CD4-positive, alpha-beta memory T cell (primary cell): Measurements from ENCODE around the gene LRTM1. TPM values are rescaled to one million over a fixed set of nuclear protein-coding genes. Genes with fewer than 3 reads are reported as not detected.

ENCODE experiments used
- CTCF ChIA-PET: fragments of 350-600 bp; sonication (Branson Sonifier 250); formaldehyde crosslinking; loops from one replicate; lab custom pipeline; 2021; ENCODE audit warnings: inconsistent platforms; ENCODE audit not compliant: partially characterized antibody; lab: Charles Lee
- POLR2A ChIA-PET: fragments of 350-600 bp; sonication (Branson Sonifier 250); formaldehyde crosslinking; loops from one replicate; lab custom pipeline; 2021; ENCODE audit not compliant: partially characterized antibody; lab: Charles Lee
- DNase-seq, 5 donors: peaks; one replicate each; pipeline versions ENCODE4 v3.0.0 to v3.0.0-alpha.2; 2020 to 2022; ENCODE audit warnings: mixed read lengths in 1 of 5
- H3K27ac ChIP-seq: one replicate; pipeline ENCODE4 v1.7.0; 2013; ENCODE audit warnings: low read depth, low read length
- H3K27me3 ChIP-seq: 2 replicates; pipeline ENCODE4 v1.7.0; 2013; ENCODE audit warnings: mild to moderate bottlenecking, low read length, moderate library complexity; ENCODE audit not compliant: insufficient read depth
- H3K36me3 ChIP-seq: 2 replicates; pipeline ENCODE4 v1.7.0; 2013; ENCODE audit warnings: mild to moderate bottlenecking, low read length, moderate library complexity; ENCODE audit not compliant: insufficient read depth
- H3K4me1 ChIP-seq: 2 replicates; pipeline ENCODE4 v1.7.0; 2013; ENCODE audit warnings: mild to moderate bottlenecking, low read length, moderate library complexity; ENCODE audit not compliant: insufficient read depth
- H3K4me3 ChIP-seq, 2 donors: one replicate each; pipeline ENCODE4 v1.7.0; 2013; ENCODE audit warnings: low read length in 2 of 2, mild to moderate bottlenecking in 1 of 2
- H3K9me3 ChIP-seq, 2 donors: one replicate each; pipeline ENCODE4 v1.7.0; 2013; ENCODE audit warnings: low read length in 2 of 2, control low read depth in 1 of 2; ENCODE audit not compliant: control insufficient read depth in 1 of 2
- H3K27ac Mint-ChIP-seq, 7 donors: one replicate each; pipeline ENCODE4 v1.8.0; 2020 to 2021; ENCODE audit warnings: mixed read lengths in 7 of 7, mild to moderate bottlenecking in 6 of 7, inconsistent platforms in 3 of 7, moderate library complexity in 3 of 7
- H3K27me3 Mint-ChIP-seq, 2 donors: one replicate each; pipeline ENCODE4 v1.8.0; 2020 to 2021; ENCODE audit warnings: mixed read lengths in 2 of 2
- H3K36me3 Mint-ChIP-seq, 2 donors: one replicate each; pipeline ENCODE4 v1.8.0; 2020 to 2021; ENCODE audit warnings: mixed read lengths in 2 of 2, inconsistent platforms in 1 of 2, mild to moderate bottlenecking in 1 of 2
- H3K4me1 Mint-ChIP-seq, 4 donors: one replicate each; pipeline ENCODE4 v1.8.0; 2020 to 2021; ENCODE audit warnings: mixed read lengths in 4 of 4, mild to moderate bottlenecking in 1 of 4
- H3K4me3 Mint-ChIP-seq, 8 donors: one replicate each; pipeline ENCODE4 v1.8.0; 2020 to 2021; ENCODE audit warnings: mixed read lengths in 8 of 8, mild to moderate bottlenecking in 7 of 8, moderate library complexity in 6 of 8, inconsistent platforms in 3 of 8
- H3K9me3 Mint-ChIP-seq, 8 donors: one replicate each; pipeline ENCODE4 v1.8.0; 2020 to 2021; ENCODE audit warnings: mixed read lengths in 8 of 8, mild to moderate bottlenecking in 5 of 8, inconsistent platforms in 3 of 8, moderate library complexity in 1 of 8
- intact Hi-C: fragments of 100-400 bp; cut with micrococcal nuclease; formaldehyde crosslinking; loops from one replicate; pipeline ENCODE4 v1.15.1; 2023
- polyA plus RNA-seq, 2 donors: library from polyadenylated mRNA; unstranded; fragments of 300-500 nt; fragmentation: Illumina TruSeq; gene quantifications; one replicate each; pipeline ENCODE4 v1.2.3, GENCODE V29; 2021
- total RNA-seq, 2 experiments: library from RNA; stranded (reverse); gene quantifications; one replicate each; pipeline ENCODE4 v1.2.3, GENCODE V29; 2021

The LRTM1 gene
- total and polyA plus RNA-seq, 4 experiments from 2014 or later = not detected

GRCh38 chr3:54877730-54878129 is 50.1 kb downstream of the LRTM1 start:
- Mint-ChIP-seq H3K27ac (no peak overlapping the region), H3K4me3 (no peak overlapping the region), H3K4me1 (no peaks in the 10 kb centered on the region), H3K9me3 (peaks cover 0 to 10% (median 3%) of the 10 kb centered on the region in 8 donors), H3K36me3 (no peaks in the 10 kb centered on the region), H3K27me3 (no peaks in the 10 kb centered on the region)
- ChIA-PET POLR2A (no interaction called here), CTCF (no interaction called here)
- no peaks in the 10 kb centered on the region for H3K36me3 ChIP-seq
- H3K4me1 ChIP-seq = no peaks in the 10 kb centered on the region
- no peak for DNase-seq
- intact Hi-C loops = no loop called here
- no peaks in the 10 kb centered on the region for H3K27me3 ChIP-seq
- H3K27ac ChIP-seq = no peak overlapping the region
- no peak overlapping the region for H3K4me3 ChIP-seq
- no peaks in the 10 kb centered on the region for H3K9me3 ChIP-seq

- Histone ChIP-seq H3K36me3 (no peaks in the 10 kb centered on the region), H3K9me3 (no peaks in the 10 kb centered on the region), H3K4me3 (no peak overlapping the region), H3K4me1 (no peaks in the 10 kb centered on the region), H3K27ac (no peak overlapping the region), H3K27me3 (no peaks in the 10 kb centered on the region)
- no peak overlapping the region for H3K4me3 Mint-ChIP-seq
- POLR2A ChIA-PET = no interaction called here
- H3K27me3 Mint-ChIP-seq = no peaks in the 10 kb centered on the region
- H3K4me1 Mint-ChIP-seq = no peaks in the 10 kb centered on the region
- H3K36me3 Mint-ChIP-seq = no peaks in the 10 kb centered on the region
- H3K9me3 Mint-ChIP-seq = peaks cover 0 to 10% (median 1%) of the 10 kb centered on the region in 8 donors
- CTCF ChIA-PET = no interaction called here
- DNase-seq = no peak
- H3K27ac Mint-ChIP-seq = no peak overlapping the region
- intact Hi-C loops = no loop called here
These were observed 51.2 kb downstream of the LRTM1 start for GRCh38 chr3:54876694-54877093.

- Histone ChIP-seq H3K36me3 (no peaks in the 10 kb centered on the region), H3K4me1 (no peaks in the 10 kb centered on the region), H3K4me3 (no peak overlapping the region), H3K9me3 (no peaks in the 10 kb centered on the region), H3K27me3 (no peaks in the 10 kb centered on the region), H3K27ac (no peak overlapping the region)
- POLR2A ChIA-PET = no interaction called here
- CTCF ChIA-PET = no interaction called here
- Mint-ChIP-seq H3K4me1 (no peaks in the 10 kb centered on the region), H3K36me3 (no peaks in the 10 kb centered on the region), H3K9me3 (peaks cover 0 to 10% (median 1%) of the 10 kb centered on the region in 8 donors), H3K4me3 (no peak overlapping the region), H3K27me3 (no peaks in the 10 kb centered on the region), H3K27ac (no peak overlapping the region)
- intact Hi-C loops = no loop called here
- DNase-seq = no peak
These were observed 52.1 kb downstream of the LRTM1 start for GRCh38 chr3:54875596-54876268.

GRCh38 chr3:54874816-54875556 is 52.9 kb downstream of the LRTM1 start:
- no peak overlapping the region for H3K4me3 Mint-ChIP-seq
- intact Hi-C loops = no loop called here
- no peaks in the 10 kb centered on the region for H3K4me1 Mint-ChIP-seq

GRCh38 chr3:54873059-54874010 is 54.5 kb downstream of the LRTM1 start:
- no peaks in the 10 kb centered on the region for H3K27me3 Mint-ChIP-seq
- Histone ChIP-seq H3K36me3 (no peaks in the 10 kb centered on the region), H3K27me3 (no peaks in the 10 kb centered on the region), H3K4me1 (no peaks in the 10 kb centered on the region), H3K9me3 (no peaks in the 10 kb centered on the region), H3K4me3 (no peak overlapping the region), H3K27ac (no peak overlapping the region)
- DNase-seq = no peak
- no peak overlapping the region for H3K4me3 Mint-ChIP-seq
- H3K9me3 Mint-ChIP-seq = peaks cover 0 to 10% (median 1%) of the 10 kb centered on the region in 8 donors
- ChIA-PET CTCF (no interaction called here), POLR2A (no interaction called here)
- H3K27ac Mint-ChIP-seq = no peak overlapping the region
- intact Hi-C loops = no loop called here
- H3K36me3 Mint-ChIP-seq = no peaks in the 10 kb centered on the region
- no peaks in the 10 kb centered on the region for H3K4me1 Mint-ChIP-seq

More at GRCh38 chr3:54874816-54875556, 52.9 kb downstream of the LRTM1 start:
- ChIA-PET POLR2A (no interaction called here), CTCF (no interaction called here)
- no peaks in the 10 kb centered on the region for H3K27me3 ChIP-seq
- no peak overlapping the region for H3K4me3 ChIP-seq
- peaks cover 0 to 10% (median 2%) of the 10 kb centered on the region in 8 donors for H3K9me3 Mint-ChIP-seq
- no peaks in the 10 kb centered on the region for H3K36me3 Mint-ChIP-seq
- H3K27me3 Mint-ChIP-seq = no peaks in the 10 kb centered on the region
- no peaks in the 10 kb centered on the region for H3K9me3 ChIP-seq
- no peak overlapping the region for H3K27ac ChIP-seq
- no peak for DNase-seq
- H3K27ac Mint-ChIP-seq = no peak overlapping the region
- H3K36me3 ChIP-seq = no peaks in the 10 kb centered on the region
- no peaks in the 10 kb centered on the region for H3K4me1 ChIP-seq

- H3K27ac Mint-ChIP-seq = no peak overlapping the region
- H3K4me3 Mint-ChIP-seq = no peak overlapping the region
- no peaks in the 10 kb centered on the region for H3K36me3 Mint-ChIP-seq
- no peak overlapping the region for H3K4me3 ChIP-seq
- H3K36me3 ChIP-seq = no peaks in the 10 kb centered on the region
- intact Hi-C loops = no loop called here
- no peak for DNase-seq
- H3K4me1 ChIP-seq = no peaks in the 10 kb centered on the region
- POLR2A ChIA-PET = no interaction called here
- H3K9me3 Mint-ChIP-seq = peaks cover 0 to 9% (median under 1%) of the 10 kb centered on the region in 8 donors
- H3K27ac ChIP-seq = no peak overlapping the region
- H3K9me3 ChIP-seq = no peaks in the 10 kb centered on the region
- H3K27me3 ChIP-seq = no peaks in the 10 kb centered on the region
- H3K4me1 Mint-ChIP-seq = no peaks in the 10 kb centered on the region
- CTCF ChIA-PET = no interaction called here
- H3K27me3 Mint-ChIP-seq = no peaks in the 10 kb centered on the region
These were observed 56.0 kb downstream of the LRTM1 start for GRCh38 chr3:54871867-54872266.

GRCh38 chr3:54870423-54870822 is 57.4 kb downstream of the LRTM1 start:
- Histone ChIP-seq H3K9me3 (no peaks in the 10 kb centered on the region), H3K4me1 (no peaks in the 10 kb centered on the region), H3K27ac (no peak overlapping the region), H3K27me3 (no peaks in the 10 kb centered on the region), H3K4me3 (no peak overlapping the region), H3K36me3 (no peaks in the 10 kb centered on the region)
- intact Hi-C loops = no loop called here
- Mint-ChIP-seq H3K9me3 (peaks cover 0 to 5% (median under 1%) of the 10 kb centered on the region in 8 donors), H3K4me3 (no peak overlapping the region), H3K4me1 (no peaks in the 10 kb centered on the region), H3K27me3 (peaks cover 0 to 2% of the 10 kb centered on the region in 2 donors), H3K27ac (no peak overlapping the region), H3K36me3 (no peaks in the 10 kb centered on the region)
- CTCF ChIA-PET = no interaction called here
- POLR2A ChIA-PET = no interaction called here
- no peak for DNase-seq
